GM21528 (cell line): Measurements from ENCODE around the gene GNAI2.
A peak's percentile ranks its signal among the peaks of the same experiment; 100 is the strongest.
"Not testable (repeated sequence)": the region's sequence is repeated elsewhere in the genome, so short reads cannot be mapped to it uniquely, and the experiment has no call there.

ENCODE experiments used
- ATAC-seq: cut with Tn5 transposase; IDR thresholded peaks from one replicate; pipeline ENCODE4 v1.9.1; 2021; ENCODE audit warnings: mild to moderate bottlenecking, moderate library complexity; ENCODE audit not compliant: unreplicated experiment, low FRiP score

Gene GNAI2

GRCh38 chr3:50221411-50222168 is 14.4 kb upstream of the GNAI2 start:
- ATAC-seq: no peak

DNA sequence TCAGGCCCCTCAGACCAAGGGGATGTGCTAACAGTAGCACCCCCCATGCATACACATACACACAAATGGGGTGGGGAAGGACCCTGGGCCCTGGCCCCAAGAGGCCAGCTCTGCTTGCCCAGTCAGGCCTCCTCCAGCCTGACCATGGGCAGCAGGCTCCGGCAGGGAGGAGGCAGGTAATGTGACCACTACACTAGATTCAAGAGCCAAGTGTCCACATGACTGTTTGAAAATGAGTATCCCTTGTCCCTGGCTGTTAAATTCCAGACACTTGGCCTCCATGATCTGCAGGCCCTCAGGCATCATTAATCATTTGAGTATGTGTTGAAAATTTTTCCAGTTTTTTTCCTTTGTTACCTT is 13.9 kb upstream of the GNAI2 start:
- no peak for ATAC-seq

GRCh38 chr3:50224639-50225038 is 11.4 kb upstream of the GNAI2 start:
- no peak for ATAC-seq

GRCh38 chr3:50226888-50227389 is 9.1 kb upstream of the GNAI2 start:
- peak; percentile 18 for ATAC-seq

GRCh38 chr3:50227390-50228183 is 8.4 kb upstream of the GNAI2 start:
- peak; percentile 78 for ATAC-seq

- not testable (repeated sequence) for ATAC-seq
Observed at GRCh38 chr3:50228184-50228763, 7.7 kb upstream of the GNAI2 start.

GRCh38 chr3:50229490-50229889 is 6.5 kb upstream of the GNAI2 start:
- no peak for ATAC-seq

DNA sequence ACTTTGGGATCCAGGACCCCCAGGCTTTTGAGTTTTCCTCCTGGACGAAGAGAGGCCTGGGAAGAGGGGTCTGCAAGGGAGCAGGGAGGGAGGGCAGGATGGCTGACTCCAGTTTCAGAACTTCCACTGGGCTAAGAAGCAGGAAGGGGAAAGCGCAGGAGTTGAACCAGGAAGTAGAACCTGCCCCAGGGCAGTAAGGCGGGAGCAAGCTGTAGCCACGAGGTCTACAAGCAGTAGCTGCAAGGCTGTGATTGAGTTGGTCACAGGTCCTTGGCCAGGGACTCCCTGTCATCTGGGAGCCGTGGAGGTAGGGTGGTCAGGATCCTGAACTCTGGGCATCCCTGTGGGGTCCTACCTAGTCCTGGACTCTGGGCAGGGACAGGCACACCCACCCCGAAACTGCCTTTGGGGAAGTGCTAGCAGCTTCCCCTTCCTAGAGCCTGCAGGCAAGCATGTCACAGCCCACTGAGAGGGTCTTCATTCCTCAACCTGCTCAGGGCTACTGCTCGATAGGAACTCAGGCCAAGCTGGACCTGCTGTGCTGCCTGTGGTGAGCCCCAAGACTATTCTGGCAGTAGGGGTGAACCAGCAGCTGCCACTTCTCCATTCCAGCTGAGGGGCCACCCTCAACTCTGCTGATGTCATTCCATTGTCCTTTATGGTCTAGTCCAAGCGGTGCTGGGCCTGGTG is 5.8 kb upstream of the GNAI2 start:
- no peak for ATAC-seq

- ATAC-seq: no peak
Observed at GRCh38 chr3:50230794-50231125, 5.2 kb upstream of the GNAI2 start.

DNA sequence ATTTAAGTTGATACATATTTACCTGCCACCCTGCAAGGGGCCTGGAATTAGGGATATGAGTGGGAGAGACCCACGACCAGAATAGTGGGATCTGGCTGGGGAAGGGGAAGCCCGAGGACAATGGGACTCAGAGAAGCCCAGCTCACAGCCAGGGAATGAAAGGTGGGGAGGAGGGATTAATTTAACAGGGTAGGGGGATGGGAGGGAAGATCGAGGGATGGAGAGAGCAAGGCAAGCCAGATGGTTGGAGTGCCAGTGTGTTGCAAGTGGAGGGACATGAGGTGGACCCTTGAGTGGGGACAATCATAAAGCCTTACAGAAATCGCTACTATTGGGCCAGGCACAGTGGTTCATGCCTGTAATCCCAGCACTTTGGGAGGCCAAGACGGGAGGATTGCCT is 4.4 kb upstream of the GNAI2 start:
- no peak for ATAC-seq

DNA sequence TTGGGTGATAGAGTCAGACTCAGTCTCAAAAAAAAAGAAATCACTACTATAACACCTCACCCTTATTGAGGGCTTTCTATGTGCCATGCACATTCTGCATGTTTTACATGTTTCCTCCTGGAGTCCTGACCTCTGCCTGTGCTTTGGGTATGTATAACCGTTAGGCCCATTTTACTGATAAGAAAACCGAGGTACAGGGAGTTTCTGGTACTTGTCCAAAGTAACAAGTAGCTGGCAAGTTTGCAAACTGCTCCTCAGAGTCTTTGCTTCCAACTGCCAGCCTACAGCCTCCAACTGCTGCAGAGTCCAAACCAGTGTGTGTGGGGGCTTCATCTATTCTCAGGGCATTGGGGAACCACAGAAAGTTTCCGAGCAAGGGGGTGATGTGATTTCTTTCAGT is 3.7 kb upstream of the GNAI2 start:
- ATAC-seq: no peak

- ATAC-seq: no peak
Observed at GRCh38 chr3:50233176-50233575, 2.8 kb upstream of the GNAI2 start.

DNA sequence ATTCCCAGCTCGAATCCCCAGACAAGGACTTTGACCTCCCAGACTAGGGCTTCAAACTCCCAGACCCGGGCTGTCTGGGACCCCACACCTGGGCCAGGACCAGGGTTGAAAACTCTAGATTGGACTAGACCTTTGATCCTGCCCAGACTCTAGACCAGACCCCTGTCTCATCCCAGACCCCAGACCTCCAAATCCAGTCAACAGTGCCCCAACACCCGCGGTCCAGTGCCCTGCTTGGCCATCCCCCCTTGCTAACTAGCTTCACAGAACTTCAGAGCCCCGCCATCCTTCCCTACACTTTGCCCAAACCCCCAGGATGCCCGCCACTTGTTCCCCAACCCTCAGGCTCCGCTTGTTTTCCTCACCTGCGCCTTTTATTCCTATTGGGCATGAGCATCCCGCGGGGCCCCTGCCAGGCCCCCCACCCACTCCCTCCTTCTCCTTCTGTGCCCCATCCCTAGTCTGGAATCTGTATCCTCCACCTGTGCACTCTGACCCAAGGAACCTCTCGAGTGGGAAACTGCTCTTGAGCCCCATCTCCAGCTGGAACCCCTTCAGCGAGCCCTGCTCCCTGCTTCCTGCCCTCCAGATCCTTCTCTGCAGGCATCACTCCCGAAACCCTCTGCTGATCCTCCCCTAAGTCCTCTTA is 604 bp downstream of the GNAI2 start:
- no peak for ATAC-seq

DNA sequence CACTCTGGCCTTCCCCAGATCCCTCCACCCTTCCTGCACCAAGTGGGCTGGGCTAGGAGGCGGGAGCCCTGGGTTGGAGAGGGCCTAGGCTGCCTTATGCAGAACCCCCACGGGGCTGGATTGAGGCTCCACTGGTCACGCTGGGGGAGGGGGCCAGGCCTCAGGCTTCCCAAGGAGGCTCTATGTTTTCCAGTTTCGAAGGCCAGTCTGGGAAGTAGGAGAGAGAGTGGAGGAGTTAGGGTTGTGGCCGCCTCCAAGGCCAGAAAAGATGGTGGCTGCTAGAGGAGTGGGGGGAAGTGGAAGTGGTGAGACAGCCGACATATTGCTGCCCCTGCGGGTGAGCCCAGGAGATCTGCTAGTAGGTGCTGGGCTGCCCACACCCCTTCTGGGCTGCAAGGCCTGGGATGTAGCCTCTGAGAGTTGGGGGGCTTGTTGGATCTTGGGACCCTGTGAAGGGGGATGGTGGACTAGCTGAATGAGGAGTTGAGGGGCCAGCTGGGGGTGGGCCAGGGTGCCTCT is 1.2 kb downstream of the GNAI2 start:
- no peak for ATAC-seq

DNA sequence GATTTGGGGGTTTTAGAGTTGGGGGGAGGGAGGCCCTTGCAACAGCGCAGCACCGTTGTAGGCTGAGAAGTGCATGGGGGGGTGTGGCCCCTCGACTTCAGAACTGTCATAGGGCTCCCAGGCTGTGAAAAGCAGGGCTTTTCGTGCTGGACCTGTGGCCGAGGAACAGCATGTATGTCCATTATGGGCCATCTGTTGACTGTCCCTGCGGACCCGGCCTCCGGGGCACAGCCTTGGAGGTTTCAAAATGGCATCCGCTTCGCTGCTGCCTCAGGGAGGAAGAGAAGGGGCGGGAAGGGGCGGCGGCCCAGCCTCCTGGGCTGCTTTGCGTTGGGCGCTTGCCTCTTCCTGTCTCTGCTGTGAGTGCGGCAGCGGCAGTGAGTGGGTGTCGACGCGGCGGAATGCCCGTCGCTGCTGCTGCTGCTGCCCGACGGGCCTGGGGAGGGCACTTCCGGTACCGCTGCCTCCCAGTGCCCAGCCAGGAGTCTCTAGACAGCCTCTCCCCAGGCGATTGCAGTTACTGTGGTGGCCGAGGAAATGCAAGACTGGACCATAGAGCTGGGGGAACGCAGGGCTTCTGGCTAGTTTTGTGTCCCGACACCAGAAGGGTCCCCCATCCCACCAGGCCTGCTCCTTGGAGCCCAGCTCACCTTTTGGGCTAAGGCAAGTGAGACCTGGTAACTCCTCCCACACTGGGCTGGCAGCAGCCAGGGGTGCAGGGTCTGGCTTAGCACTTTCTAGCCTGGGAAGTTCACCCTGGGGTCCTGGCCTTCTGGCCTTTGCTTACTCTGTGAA is 1.9 kb downstream of the GNAI2 start:
- peak; percentile 38 for ATAC-seq

DNA sequence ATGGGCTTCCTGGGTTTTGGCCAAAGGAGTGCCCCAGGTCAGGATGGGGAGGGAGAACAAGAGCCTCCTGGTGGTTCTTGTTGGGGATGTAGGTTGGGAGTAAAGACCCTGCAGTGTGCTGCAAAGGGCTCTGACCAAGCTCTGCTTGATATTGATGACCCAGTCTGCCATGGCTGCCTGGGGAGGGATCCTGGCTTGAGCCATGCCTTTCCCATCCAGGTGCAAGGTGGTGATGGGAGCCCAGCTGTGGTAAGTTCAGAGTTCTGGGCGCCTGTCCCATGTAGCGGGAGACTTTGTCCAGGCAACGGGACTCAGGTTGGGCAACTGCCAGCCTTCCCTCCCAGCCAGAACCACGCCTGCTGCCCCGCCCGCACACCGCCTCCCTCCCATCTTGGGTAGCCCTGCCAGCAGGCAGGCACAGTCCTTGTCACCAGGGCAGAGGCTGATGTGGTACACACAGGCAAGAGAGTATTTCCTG is 2.6 kb downstream of the GNAI2 start:
- ATAC-seq: no peak

- no peak for ATAC-seq
Observed at GRCh38 chr3:50239649-50240048, 3.6 kb downstream of the GNAI2 start.

DNA sequence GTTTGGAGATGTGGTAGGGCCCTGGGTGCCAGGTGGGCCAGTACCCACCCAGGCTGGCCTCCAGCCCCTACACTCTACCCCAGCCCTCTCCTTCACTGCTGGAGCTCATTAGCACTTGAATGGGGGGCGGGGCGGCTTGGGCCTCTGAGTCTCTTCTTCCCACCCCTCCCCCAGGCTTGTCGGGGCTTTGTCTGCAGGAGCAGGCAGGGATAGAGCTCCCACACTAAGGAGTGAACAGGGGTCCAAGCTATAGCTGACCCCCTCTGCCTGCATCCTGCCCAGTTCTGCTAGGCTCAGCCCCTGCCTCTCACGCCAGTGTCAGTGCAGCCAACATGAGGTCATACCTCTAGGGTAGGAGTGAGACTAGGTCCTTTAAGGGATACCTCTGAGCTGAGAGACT is 5.2 kb downstream of the GNAI2 start:
- no peak for ATAC-seq

GRCh38 chr3:50241713-50242380 is 5.8 kb downstream of the GNAI2 start:
- no peak for ATAC-seq
